Measurements from ENCODE around the gene SEMA5A. TPM values are rescaled to one million over a fixed set of nuclear protein-coding genes. Genes with fewer than 3 reads are reported as not detected.

The SEMA5A gene
- total RNA-seq, 1 donor from 2014 or later: under 0.01 TPM

DNA sequence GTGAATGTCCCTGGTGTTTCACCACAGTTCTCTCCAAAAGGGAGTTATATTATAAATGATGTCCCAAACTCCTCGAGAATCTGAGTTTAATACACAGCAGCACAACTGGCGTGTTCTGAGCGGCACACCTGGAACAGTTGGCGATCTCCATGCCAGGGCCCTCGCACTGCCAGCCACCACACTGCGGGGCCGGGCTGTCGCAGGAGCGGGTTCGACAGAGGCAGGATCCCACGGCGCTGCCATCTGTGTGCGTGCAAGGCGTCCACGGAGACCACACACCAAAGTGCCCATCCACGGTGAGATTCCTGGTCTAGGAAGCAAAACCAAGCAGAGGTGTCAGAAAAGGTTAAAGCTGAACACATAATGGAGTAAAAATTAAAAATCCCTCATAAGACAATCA is 423.3 kb downstream of the SEMA5A start:
- no peak for DNase-seq (ENCODE audit: low read depth in 2 of 2)

GRCh38 chr5:9121597-9121996 is 424.3 kb downstream of the SEMA5A start:
- DNase-seq (ENCODE audit: low read depth in 2 of 2): no peak

- no peak for DNase-seq (ENCODE audit: low read depth in 2 of 2)
Observed at GRCh38 chr5:9118852-9119251, 427.0 kb downstream of the SEMA5A start.

- DNase-seq (ENCODE audit: low read depth in 2 of 2): peak in 1 of 2 donors; percentile 17
Observed at GRCh38 chr5:9115093-9115492, 430.8 kb downstream of the SEMA5A start.

DNA sequence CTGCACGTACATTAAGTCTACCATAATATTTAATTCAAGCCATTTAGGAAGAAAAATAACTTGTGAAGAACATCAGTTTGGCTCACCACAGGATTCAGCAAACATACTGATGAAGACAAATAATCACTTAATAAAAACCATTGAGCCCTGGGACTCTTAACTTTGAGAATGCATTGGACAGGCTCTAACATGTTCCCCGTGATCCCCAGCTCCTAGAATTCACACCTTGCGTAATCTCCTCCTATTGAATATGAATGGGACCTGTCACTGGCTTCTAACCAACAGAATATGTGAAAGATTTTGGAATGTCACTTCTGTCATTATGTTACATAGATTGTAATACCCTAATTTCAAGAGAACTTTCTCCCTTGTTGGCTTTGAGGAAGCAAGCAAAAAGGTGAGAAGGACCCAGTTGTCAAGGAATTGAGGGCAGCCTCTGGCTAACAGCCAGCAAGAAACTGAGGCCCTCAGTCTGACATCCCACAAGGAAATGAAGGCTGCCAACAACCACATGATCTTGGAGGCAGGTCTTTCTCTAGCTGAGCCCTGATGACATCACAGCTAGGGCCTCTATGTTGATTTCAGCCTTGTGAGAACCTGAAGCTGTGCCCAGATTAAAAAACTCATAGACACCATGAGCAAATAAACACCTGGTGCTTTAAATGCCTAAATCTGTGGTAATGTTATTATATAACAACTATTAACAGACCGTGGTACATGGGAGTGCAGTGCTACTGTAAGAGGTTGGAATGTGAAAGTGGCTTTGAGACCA is 433.2 kb downstream of the SEMA5A start:
- no peak for DNase-seq (ENCODE audit: low read depth in 2 of 2)

GRCh38 chr5:9108162-9108561 is 437.7 kb downstream of the SEMA5A start:
- no peak for DNase-seq (ENCODE audit: low read depth in 2 of 2)

DNA sequence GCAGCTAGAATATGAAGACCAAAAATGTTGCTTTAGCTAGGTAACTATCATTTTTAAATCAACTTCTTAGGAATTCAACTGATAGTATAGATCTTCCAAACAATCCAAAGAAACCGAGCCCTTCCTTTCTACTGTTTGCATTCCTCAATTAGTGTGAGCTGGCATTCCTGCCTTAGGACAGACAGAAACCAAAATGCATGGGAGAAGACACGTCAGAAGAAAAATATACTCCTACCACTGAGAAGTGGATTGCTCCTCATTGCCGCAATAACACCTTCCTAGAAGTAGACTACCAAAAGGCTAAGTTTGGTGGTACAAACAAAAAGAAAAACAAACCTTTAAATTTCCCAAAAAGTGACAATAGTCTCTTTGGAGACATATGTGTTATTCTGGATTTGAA is 440.0 kb downstream of the SEMA5A start:
- no peak for DNase-seq (ENCODE audit: low read depth in 2 of 2)

DNA sequence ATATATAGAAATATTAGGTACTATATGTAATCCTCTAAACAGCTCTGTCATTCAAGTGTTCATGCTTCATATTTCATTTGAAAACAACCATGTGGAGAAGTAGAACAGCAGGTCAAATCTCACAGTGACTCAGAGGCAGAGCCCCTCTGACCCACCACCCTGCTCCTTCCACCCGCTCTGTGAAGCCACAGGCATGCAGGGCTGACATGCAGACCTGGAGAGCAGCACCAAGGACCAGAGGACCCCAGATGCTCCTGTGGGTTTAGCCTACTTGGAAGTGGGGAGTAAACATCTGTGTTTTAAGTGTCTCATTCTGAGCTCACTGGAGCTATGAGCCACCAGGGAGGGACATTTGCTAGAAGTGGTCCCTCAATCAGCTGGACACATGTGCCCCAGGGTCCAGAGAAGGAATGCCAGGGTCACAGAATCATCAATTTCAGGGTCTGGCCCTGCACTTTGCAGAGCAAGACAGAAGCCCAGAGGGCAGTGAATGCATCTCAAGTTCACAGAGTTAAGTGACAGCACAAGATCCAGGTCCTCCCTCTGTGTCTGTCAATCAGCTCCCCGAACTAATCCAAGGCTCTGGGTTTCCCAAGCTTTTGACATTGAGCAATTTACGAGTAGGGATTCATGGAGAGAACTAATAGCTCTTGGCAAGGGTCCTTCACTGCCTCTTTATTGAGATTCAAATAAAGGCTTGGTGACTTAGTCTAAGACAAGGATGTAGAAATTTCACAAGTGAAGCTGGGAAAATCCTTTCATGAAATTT is 441.1 kb downstream of the SEMA5A start:
- no peak for DNase-seq (ENCODE audit: low read depth in 2 of 2)

GRCh38 chr5:9103290-9103689 is 442.6 kb downstream of the SEMA5A start:
- no peak for DNase-seq (ENCODE audit: low read depth in 2 of 2)

- no peak for DNase-seq (ENCODE audit: low read depth in 2 of 2)
Observed at GRCh38 chr5:9099689-9100088, 446.2 kb downstream of the SEMA5A start.

DNA sequence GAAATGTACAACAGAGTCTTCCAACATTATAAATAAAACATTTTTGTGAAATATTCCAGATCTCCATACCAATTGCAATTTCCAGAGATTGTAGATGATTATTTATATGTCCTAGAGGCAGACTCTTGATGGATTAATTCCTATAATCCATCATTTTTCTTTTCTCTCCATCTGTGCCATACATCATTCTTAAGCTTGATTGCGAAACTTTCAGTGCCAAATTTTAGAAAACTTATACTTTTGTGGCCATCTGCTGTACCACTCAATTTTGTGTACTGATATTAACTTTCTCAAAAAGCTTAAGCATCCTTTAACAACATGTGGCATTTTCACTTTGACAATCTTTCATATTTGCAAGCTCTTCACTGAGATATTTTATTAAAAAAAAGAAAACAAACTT is 446.9 kb downstream of the SEMA5A start:
- DNase-seq (ENCODE audit: low read depth in 2 of 2): no peak

DNA sequence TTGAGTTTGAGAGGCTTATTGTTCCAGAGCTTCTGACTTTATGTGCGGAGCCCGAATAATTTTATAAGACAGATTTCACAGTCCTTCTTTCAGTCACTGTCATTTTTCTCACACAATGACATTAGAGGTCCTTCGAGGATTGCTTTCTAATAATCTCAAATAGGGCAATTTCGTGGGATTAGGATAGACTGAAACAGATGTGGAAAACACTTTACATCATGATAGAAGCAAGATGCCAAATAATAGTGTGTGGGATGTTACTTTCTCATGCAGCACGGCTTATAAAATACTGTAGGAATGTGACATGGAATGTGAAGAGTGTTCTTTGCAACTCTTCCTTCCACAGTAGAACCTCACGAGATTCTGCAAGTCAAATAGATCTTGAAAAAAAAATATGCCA is 451.3 kb downstream of the SEMA5A start:
- no peak for DNase-seq (ENCODE audit: low read depth in 2 of 2)

DNA sequence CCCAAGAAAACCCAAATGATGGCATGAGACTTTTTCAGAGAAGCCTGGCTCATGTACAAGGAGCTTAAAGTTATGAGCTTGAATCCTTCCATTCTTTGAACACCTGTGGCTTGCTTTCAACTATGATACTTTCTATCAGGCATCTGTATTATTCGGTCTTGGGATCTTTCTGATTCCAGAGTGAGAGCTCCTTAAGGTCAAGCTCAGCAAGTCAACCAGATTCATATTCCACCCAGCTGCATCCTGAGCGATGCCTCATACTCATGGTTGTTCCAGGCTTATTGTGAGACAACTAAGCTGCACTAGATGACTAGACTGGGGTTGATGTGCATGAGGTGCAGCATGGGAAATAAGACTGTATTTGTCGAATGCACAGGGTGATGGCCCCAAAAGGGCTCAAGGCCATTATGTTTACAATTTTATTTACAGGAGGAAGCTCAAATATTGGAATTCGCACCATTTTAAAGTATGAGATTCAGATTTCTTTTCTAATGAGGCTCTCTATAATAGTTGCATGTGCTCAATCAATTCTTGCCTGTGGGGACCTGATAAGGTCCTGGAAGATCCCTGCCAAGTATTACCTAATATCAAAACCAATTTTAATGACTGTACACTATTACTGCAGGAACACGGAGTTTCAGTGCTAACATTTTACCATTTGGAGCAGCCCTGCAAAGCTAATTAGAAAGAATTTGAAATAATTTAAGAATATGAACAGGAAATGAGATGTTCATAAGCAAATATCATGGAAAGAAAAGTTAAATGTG is 453.8 kb downstream of the SEMA5A start:
- DNase-seq (ENCODE audit: low read depth in 2 of 2): peak in 1 of 2 donors; percentile 4

DNA sequence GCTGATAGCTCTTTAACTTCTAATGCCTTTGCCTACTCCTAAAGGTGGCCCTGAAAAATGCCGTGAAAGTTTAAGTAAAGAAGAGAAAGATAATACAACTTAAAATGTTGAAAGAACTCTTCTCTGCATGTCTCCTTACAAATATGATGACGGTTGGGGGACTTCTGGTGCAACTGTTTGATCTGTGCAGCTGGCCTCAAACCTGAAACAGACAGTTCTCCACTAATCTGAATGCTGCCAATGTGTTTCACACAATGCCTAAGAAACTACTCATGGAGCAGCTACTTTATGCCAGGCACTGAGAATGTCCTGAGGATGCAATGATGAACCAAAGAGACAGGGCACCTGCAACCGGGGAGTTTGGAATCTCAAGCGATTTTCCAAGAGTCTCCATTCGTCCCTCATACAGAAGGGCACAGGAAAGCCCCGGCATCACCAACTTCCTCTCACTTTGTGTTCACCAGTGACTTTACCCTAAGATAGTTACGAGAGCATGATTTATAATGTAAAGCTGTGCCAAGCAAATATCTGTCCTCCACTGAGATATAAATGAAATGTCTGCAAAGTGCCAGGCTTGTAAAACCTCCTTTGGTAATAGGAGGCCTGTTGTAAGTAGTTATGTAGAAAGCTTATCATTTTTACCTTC is 455.4 kb downstream of the SEMA5A start:
- no peak for DNase-seq (ENCODE audit: low read depth in 2 of 2)

DNA sequence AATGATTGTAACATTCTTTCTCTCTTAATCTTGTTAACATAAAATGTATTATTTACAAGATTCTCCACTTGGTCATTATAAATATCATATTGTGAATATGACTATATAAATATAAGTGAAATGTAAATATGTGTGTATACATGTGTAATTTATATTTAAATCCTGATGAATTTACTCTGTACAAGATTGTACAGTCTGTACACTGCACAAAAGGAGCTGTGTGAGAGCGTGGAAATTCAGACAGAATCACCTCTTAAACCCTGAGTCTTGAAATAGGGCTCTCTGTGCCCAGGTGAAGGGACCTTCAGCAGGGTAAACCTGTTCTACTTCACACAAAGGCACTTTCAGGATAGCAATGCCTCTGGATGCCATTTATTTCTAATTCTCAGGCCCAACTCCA is 456.0 kb downstream of the SEMA5A start:
- no peak for DNase-seq (ENCODE audit: low read depth in 2 of 2)

DNA sequence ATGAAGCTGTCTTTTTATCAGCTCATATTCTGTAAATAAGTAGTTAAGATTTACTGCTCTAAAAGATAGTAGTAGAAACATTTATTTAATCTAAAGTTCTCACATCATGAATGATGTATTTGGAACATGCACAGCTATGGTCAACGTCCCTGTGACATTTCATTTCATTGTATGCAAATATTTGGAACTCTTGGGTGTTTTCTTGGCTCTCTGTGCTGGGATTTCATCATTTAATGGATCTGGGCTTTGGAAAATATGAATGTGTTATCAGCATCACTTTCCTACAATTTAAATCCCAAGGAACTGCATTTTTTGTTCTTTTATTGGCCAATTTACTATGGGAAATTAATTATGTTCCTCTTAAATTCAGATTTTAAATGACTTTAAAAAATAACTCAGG is 462.9 kb downstream of the SEMA5A start:
- no peak for DNase-seq (ENCODE audit: low read depth in 2 of 2)

- no peak for DNase-seq (ENCODE audit: low read depth in 2 of 2)
Observed at GRCh38 chr5:9072701-9073100, 473.2 kb downstream of the SEMA5A start.

GRCh38 chr5:9071524-9071923 is 474.4 kb downstream of the SEMA5A start:
- DNase-seq (ENCODE audit: low read depth in 2 of 2): no peak

DNA sequence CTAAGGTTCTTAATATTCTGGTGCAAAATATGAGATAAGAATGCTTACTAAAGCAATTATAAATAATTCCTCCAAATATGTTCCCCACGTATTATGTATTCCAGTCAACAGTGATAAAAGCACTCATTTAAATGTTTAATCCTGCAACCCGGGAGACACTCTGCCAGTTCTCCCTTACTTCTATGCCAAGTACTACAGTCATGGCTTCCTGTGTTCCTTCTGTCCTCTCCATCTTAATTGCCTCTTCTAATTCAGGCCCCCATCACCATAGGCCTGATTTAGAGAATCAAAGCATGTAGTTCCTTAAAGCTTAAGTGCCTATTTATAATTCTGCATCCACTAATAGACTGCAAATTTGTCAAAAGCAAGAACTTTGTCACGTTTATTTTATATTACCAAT is 474.8 kb downstream of the SEMA5A start:
- no peak for DNase-seq (ENCODE audit: low read depth in 2 of 2)

- DNase-seq (ENCODE audit: low read depth in 2 of 2): no peak
Observed at GRCh38 chr5:9069650-9070049, 476.2 kb downstream of the SEMA5A start.

DNA sequence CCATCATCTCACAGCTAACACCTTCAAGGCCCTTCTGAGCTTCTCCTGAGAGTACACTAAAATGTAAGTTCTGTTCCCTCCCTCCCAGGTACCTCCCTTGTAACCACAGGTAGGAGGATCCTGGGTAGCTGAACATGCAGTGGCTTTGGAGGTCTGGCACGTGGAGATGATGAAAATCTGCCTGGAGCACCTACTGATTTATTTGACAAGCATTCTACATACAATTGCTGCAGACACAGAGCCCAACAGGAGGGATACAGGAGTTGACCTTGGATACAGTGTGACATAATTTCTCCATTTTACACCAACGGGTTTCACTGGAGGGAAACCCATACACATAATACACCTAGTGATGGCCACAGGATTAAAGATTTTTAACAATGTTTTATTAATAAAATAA is 478.7 kb downstream of the SEMA5A start:
- no peak for DNase-seq (ENCODE audit: low read depth in 2 of 2)

- DNase-seq (ENCODE audit: low read depth in 2 of 2): no peak
Observed at GRCh38 chr5:9066349-9066748, 479.5 kb downstream of the SEMA5A start.
